ENCODE data around the gene RORB.

GRCh38 chr9:74672237-74672636, 175.1 kb downstream of the RORB start:
- TF ChIP-seq CTCF (IDR thresholded peaks at IDR 0.05; ENCODE audit: insufficient read depth, low read depth, low read length) (no peak), EZH2 (IDR thresholded peaks at IDR 0.05; ENCODE audit: insufficient read depth, low read length) (no peak)

All from astrocyte (in vitro differentiated cells and primary cell).